Activated naive CD4-positive, alpha-beta T cell (primary cell): ENCODE data around the gene PRDM2.

Experiments
- DNase-seq, 4 experiments: peaks; one replicate each; lab custom pipeline; 2025; lab: John Stamatoyannopoulos, UW

PRDM2 gene

DNA sequence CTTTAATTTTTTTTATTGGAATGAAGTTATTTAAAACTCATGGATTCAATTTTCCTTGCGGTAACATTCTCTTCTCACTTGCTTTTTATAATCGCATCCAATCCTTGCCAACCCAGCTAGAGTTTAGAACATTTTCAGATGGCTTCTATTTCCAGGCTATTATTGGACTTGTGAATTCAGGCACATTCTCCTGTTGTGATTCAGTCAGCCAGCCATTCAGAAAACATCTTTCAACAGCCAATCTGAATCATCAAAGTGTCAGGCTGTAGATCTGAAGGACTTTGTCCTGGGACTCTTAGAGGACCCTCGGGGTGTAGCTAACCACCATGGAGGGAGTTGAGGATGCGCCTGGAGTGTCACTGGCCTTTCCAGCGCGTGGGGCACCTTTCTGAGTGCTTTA, 92.4 kb downstream of the PRDM2 start:
- DNase-seq, result no peak

DNA sequence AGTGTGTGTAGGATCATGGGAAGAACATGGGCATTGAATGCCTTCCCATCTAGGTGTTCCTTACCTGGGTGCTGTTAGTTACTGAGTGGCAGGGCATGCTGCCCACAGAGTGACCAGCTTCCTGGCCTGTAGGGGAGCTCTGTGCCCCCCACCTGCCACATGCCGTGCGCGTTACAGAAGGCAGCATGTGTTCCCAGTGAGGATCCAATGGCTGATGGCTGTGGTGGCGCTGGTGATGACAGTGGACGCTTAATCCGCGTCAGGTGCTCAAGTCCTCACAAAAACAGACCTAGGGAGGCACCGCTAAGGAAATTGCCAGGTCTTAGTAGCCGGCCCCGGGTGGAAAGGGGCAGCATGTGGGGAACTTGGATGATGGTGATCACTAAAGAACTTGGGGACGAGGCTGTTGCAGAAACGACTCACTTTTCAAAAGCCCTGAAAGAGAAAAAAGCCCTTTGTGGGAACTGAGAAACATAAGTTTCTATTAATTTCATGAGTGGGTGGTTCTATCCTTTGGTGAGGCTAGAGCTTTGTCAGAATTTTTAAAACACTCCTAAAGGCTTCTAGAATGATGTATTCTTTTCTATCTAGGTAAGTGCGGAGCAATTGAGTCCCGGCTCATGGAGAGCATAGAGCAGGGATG, 93.2 kb downstream of the PRDM2 start:
- DNase-seq, result no peak

DNA sequence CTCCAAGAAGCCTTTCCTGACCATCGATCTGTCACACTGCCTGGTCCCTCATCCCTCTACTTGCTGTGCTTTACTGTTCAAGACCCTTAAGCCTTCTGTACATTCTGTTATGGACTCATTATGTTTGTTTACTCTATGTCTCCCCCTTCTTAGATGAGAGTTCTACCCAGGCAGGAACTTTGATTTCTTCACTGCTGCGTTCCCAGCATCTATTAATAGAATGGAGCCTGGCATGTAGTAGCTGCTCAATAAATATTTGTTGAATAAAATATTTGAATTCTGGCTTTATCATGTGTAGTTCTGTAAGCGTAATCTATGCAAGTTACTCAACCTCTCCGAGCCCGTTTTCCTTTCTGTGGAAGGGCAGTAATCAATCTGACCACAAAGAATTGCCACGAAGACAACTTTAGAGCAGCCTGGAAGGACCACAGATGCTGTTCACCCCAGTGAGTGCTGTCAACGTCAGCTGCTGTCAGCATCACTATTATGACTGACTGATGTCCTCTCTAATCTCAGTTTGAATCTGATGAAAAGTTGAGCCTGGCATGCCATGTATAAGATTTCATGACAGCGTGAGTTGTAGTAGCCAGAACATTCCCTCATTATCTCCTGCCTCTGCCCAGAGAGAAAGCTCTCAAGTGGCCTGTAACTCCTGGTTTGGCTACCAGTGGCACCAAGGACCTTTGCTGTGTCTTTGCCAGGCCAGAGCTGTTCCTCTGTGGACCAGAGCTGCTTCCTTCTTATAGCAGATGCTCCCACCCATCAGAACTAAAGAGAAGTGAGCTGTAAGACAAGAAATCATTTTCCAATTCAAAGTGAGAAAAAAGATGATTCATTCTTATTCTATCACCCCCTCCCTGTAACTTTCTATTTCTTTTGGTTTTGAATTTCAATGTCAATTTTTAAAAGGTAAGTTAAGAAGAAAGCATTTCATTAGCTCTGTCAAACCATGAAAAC, 94.5 kb downstream of the PRDM2 start:
- DNase-seq, result no peak

DNA sequence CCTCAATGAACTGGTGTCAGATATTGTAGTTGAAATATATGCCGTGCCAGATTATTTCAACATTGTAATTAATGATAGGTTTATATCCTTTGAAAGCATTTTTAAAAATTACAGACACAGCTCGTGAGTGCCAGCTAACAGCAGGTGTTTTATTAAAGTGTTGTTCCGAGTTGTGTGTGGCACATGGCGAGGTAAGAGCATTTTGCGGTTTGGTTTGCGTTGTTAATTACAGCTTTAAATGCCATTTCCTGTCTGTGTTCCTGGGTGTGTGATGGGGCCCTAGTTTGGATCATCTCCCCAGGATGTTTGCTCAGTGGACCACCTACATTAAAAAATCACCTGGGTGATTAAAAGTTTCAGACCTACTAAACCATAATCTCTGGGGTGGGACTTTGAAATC, 97.4 kb downstream of the PRDM2 start:
- DNase-seq, result no peak

DNA sequence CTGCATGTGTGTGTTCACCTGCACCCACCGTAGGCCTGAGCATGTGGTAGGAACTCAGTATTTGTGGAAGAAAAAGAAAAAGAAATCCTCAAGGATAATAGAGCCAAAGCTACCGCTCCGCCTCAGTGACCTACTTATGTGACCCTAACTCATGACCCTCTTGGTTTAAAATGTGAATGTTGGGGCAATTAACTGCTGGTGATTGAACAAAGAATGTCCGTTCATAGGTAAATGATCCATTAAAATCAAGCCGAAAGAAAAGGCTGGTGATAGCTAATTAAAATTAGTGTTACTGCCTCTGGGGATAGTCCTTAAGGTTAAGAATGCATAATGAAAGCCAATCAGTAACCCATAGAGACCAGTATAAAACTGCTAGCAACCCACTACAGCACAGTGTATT, 98.1 kb downstream of the PRDM2 start:
- DNase-seq, result no peak

DNA sequence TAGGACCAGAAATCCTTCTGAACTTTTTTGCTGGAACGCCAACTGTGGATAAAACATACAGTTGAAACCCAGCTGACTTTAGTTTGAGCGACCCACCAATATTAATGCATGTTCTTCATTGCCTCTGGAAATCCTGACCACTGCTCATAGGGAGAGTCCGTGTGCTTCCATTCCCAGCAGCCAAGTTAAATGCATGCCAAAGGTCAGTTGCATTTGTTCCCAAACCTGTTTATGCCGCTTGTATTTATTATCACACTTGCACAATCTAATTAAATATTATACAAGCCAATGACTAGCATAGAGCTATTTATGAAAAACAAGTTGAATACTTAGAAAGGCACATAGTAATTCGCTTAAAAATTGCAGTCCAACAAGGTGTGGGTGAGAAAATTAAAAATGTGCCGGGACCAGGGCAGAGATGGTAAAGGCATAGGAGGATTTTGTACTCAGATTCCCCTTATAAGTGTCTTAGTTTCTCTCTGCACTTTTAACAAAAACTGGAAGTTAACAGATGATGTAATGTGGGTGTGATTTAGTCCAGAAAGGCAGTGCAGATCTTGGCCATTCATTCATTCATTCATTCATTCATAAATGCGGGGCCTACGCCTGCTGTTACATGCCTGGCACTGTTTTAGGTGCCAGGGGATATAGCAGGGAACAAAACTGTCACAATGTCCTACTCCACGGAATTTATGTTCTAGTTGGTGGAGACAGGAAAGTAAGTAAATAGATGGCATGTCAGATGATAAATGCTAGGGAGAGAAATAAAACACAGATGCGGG, 99.7 kb downstream of the PRDM2 start:
- DNase-seq, result no peak

DNA sequence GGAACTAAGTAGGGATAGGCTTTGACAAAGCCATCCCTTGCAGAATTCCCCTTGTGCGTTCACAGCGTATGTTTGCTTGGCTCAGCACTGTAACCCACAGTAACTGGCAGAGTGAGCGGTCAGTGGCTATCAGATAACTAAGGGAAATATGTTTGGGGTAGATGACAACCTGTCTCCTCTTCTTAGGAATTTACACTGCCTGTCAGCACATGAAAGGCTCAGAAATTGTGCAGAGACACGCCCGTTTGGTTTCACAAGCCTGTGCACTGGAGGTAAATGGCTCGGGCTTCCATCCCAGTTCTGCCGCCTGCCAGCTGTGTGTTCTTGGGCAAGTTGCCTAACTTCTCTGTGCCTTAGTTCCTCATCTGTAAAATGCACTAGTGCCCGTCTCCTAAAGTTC, 101.2 kb downstream of the PRDM2 start:
- DNase-seq, result no peak

DNA sequence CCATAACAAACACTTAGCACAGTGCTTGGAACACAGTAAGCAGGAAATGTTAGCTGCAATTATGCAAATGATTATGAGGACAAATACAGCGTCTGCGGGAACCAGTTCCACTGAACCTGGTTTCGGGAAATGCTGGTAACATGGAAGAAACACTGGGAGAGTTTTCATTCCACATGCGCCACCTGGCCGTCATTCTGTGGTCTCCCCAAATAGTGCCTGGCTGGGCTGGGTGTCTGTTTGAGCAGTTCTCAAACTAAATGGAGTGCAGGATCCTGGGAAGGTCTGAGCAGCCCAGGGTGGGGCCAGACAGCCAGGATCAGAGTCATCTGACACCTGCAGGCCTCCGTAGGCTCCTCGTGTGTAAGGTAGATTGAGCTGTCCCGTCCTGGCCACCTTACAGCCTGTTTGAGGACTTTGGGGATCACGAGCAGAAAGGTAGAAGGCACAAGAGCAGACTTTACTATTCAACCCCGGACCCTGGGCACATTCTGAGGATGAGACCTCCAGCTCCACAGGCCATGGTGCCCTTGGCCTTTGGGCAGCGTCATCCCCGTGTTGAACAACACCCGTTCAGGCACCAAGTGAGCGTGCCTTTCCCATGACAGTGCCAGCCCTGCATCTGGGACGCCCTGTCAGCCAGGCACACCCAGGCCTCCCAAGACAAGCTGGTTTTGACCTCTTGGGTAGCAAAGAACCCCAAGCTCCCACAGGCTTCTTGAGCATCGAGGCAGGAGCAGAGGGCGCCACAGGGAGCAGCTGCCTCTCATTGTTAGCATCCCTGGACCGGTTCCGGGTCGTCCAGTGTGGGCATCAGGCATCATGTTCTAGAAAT, 101.9 kb downstream of the PRDM2 start:
- no peak for DNase-seq

DNA sequence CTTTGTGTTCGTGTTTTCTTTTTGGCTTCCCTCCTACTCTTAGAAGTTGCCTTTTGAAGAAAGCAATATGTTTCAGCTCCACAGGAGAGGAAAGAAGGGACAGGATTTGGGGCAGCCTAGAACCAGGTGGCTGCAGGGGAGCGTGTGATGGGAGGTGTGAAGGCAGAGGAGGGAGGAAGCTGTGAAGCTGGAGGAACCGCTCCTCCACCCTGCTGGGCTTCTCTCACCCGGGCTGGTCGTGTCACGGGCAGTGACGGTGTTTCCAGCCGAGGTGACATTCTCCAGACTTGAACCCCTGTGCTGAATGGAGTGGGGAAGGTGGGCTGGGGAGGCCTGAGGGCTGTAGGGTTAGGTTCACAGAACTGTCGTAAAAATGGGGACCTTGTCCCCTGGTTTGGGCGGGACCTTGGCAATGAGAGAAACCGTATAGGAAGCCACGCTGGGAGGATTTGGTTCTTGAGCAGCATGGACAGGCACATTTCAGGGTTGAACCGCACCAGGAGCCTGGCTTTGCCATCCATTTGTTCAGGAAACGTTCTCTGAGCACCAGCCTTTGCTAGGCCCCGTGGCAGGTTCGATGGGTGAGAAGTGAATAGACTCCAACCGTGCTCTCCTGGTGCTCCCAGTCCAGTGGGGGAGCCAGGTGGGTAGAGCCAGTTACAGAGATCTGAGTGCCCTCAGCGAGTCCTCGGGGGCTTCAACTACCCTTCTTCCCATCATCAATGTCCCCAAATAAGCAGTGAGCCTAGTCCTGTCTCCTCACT, 103.0 kb downstream of the PRDM2 start:
- DNase-seq, result no peak

DNA sequence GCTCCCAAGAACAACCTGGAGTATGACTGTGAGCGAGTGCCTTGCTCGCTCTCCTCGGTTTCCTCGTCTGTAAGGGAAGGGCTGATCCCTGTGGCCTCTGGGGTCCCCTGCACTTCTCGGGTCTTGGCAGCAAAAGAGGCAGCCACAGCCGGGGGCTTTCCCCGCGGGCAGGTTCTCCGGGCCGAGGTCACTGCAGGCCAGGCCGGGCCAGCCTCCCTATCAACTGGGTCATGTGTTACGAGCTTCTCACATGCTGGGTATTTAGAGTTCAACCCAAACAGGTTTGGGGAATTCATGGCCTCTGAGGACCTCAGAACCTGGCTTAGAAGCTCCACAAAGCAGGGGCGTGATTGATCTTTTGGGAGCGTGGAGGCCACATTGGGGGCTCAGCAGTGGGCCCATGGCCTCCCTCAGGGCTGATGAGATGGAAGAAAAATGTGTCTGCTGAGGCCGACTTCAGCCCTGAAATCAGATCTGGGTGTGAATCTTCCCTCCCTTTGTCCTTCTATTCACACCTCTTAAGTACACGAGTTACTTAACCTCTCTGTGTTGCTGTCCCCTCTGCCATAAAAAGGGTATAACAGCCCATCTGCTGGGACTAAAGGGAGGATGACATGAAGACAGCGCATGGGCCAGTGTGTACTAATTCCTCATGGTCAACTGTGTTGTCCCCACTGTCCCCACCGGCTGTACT, 103.7 kb downstream of the PRDM2 start:
- DNase-seq, result no peak

DNA sequence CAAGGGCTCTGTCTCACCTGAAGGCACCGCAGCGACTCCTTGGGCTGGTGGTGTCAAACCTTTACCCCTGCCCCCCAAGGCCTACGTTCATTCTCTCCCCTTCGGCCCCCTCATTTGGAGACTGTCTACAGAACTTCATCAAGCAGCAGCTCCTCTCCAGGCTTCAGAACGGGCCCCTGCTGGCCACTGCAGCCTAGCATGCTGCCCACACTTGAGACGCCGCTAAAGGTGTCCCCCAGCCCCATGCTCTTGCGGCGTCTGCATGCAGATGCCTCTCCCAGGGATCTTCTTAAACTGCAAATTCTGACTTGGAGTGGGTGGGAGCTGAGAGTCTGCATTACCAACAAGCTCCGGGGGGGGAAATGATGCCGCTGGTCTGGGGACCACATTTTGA, 104.2 kb downstream of the PRDM2 start:
- no peak for DNase-seq

DNA sequence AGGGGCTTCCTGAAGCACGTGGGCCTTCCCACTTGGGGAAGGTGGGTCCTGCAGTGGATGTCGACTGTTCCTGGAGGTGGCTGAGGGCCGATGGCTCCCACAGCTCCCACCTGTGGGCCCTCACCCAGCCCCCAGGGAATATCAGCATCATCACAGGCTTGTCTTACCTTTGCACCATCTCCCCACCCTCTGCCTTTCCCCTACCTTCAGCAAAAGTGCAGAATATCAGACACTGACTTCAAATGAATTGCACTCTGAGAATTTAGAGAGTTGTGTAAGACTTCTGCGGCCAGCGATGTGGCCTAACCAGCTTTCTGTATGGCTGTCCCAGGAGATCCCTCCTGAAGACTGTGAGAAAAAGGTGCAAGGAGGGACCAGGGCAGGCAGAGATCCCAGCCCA, 105.4 kb downstream of the PRDM2 start:
- no peak for DNase-seq

DNA sequence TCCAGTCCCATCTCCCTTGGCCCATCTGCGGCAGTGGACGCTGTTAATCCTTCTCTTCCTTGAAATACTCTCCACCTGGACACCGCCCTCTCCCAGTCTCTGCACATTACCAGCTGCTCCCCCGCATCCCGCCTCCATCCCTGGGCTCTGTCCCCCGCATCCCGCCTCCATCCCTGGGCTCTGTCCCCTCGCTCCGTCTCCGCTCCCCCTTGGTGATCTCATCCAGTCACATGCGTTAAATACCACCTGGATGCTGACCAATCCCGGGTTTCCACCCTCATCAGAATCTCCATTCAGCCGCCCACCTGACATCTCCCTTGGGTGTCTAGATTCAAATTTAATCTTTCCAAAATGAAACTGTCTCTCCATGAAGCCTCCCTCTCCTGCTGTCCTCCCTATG, 106.1 kb downstream of the PRDM2 start:
- no peak for DNase-seq

DNA sequence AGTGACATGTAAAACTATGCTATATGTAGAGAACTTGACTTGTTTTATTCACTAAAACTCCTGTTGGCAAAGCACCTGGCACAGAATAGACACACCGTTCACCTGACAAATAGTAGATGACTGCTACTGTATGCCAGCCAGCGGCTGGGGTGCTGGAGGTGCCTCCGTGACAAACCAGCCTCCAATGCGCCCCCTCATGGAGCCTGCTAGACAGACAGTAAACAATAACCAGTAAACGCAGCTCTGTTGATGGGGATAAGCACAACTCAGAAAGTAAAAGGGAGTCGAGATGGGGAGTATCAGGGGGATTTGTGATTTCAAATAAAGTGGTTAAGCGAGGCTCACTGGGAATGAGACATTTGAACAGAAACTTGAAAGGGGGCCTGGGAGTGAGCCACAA, 107.2 kb downstream of the PRDM2 start:
- peak in 1 of 4 experiments; percentile 10 for DNase-seq

DNA sequence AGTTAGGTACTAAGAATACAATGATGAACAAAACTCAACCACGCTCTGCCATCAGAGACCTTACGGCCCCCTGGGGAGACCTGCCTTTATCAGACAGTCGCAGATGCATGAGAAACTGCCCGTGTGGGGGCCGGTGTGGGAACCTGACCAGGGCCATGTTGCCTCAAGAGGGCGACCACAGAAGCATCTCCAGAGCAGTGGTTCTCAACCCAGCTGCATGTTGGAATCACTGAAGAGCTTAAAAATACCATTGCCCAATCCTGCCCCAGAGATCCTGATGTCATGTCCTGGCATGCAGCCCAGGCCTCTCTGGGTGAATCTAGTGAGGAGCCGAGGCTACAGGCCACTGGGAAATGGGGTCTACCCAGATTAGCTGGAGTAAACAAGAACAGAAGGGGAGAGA, 108.7 kb downstream of the PRDM2 start:
- no peak for DNase-seq

DNA sequence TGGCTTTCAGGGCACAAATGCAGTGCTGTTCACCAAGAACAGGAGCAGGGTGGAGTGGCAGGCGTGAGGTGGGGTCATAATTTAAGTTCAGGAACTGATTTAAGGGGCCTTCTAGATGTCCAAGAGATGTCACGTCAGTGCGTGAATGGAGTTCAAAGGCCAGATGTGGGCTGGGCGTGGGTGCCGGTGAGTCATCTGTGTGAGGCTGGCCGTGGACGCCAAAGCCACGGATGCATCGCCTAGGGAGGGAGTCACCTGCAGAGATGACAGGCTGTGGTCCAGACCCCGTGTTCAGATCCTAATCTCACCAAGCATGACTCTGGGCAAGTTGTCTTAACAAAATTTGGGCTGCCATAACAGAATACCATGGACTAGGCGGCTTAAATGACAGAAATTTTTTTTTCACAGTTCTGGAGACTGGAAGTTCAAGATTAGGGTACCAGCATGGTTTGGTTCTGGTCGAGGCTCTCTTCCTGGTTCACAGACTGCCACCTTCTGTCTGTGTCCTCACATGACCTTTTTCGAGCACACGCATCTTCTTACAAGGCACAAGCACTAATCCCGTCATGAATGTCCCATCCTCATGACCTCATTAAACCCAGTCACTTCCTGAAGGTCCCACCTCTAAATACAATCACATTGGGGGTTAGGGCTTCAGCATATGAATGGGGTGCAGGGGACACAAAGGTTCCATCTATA, 109.6 kb downstream of the PRDM2 start:
- no peak for DNase-seq

DNA sequence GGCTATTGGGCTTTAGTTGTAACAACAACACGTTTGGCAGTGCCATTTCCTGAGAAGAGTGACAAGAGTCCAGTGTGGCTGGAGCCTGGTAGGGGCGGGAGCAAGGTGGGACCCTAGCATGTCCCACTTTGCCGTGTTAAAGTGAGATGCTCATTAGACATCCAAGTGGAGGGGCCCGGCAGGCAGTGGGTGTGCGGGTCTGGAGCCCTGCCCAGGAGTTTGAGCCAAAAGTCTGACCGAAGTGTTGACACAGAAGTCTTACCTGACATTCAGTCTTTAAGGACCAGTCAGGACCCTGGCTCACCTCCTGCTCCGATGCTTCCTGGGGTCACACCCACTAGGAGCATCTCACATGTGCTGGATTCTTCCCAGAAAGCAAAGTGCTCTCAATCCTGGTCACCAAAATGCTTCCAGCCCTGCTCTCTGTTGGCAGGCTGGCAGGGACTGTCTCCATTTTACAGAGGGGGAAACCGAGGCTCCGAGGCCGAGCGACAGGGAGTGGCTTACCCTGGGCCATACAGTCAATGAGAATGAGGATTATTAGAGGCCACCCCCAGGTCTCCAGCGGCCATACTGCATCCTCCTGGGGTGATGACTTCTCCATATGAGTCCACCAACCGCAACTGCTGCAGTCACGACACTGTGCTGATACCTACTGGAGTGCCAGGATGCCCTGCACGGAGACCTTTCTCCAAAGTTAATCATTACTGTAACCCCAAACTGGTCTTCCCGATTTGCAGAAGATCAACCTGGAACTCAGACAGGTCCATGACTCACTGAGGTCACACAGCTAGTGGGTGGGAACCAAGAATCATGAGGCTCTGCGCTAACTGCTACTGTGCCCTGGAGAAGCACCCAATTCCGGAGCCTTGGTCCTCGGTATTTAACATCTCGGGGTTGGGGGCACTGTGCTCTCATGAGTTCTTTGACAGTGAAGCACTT, 112.7 kb downstream of the PRDM2 start:
- no peak for DNase-seq

DNA sequence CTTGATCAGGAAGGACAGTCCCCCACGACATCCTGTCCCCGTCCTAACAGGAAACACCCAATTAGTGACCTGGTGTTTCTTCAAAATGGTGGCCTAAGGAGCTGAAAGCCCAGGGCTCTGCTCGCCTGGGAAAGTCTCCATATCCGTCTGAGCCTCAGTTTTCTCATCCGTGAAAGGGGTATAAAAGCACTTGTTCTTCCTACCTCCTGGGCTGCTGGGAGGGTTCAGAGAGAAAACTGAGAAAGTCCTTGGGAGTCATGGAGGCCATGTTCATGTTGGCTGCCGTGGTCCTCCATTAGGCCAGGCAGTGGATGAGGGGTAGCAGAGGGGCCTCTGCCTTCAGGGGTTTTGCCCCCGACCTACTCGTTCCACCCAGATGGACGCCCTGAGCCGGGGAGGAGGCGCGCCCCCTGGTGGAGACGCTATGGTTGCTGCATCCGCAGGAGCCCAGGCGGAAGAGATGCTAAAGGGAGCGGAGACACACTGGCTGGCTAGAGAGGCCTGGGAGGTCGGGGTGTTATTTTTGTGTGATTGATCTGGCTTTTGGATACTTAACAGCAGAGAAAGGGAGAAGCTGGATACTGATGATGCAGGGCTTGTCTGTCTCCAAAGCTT, 113.5 kb downstream of the PRDM2 start:
- peak; percentile 15 to 41 (median 34) for DNase-seq
